HepG2 (cell line): ENCODE results near the gene NUP155. TPM values are rescaled to one million over a fixed set of nuclear protein-coding genes. Genes with fewer than 3 reads are reported as not detected.

Experiments
- ATF7 ChIP-seq, 2 experiments: fragments of 450-650 bp in 1 of 2; sonication (generic) in 1 of 2; formaldehyde crosslinking in 1 of 2; IDR thresholded peaks; 2 replicates each; pipeline versions ENCODE4 v1.4.0 to v1.6.1; 2016 to 2020; ENCODE audit warnings: antibody characterized with exemption in 1 of 2, mild to moderate bottlenecking in 1 of 2, missing genetic modification reagents in 1 of 2
- BORCS8-MEF2B ChIP-seq: sonication (generic); formaldehyde crosslinking; IDR thresholded peaks from 2 replicates; pipeline ENCODE4 v1.8.0; 2022; ENCODE audit warnings: mild to moderate bottlenecking, missing genetic modification reagents
- CBX5 ChIP-seq: sonication (generic); formaldehyde crosslinking; IDR thresholded peaks from 2 replicates; pipeline ENCODE4 v1.4.0; 2020; ENCODE audit warnings: missing genetic modification reagents, borderline replicate concordance
- CENPBD1 ChIP-seq: sonication (generic); formaldehyde crosslinking; IDR thresholded peaks from 2 replicates; pipeline ENCODE4 v1.8.0; 2022; ENCODE audit warnings: missing genetic modification reagents, low read depth, mild to moderate bottlenecking, borderline replicate concordance
- CHCHD3 ChIP-seq: sonication (generic); formaldehyde crosslinking; IDR thresholded peaks from 2 replicates; pipeline ENCODE4 v1.8.0; 2022; ENCODE audit warnings: mild to moderate bottlenecking, missing genetic modification reagents, moderate library complexity
- FOXM1 ChIP-seq: sonication (generic); formaldehyde crosslinking; IDR thresholded peaks from 2 replicates; pipeline ENCODE4 v1.5.0; 2020; ENCODE audit warnings: missing genetic modification reagents
- FOXP1 ChIP-seq, 2 experiments: fragments of 450-650 bp in 1 of 2; IDR thresholded peaks; 2 replicates each; pipeline ENCODE4 v1.6.1; 2017 to 2018; ENCODE audit warnings: antibody characterized with exemption in 1 of 2
- HES4 ChIP-seq: sonication (generic); formaldehyde crosslinking; IDR thresholded peaks from 2 replicates; pipeline ENCODE4 v1.9.0; 2021; ENCODE audit warnings: mild to moderate bottlenecking, missing genetic modification reagents, borderline replicate concordance
- HMG20B ChIP-seq: conservative IDR thresholded peaks from 2 replicates; pipeline ENCODE4 v1.6.1; 2016; ENCODE audit warnings: missing genetic modification reagents, missing compliant biosample characterization
- LCORL ChIP-seq, 2 experiments: fragments of 450-650 bp in 1 of 2; sonication (generic) in 1 of 2; formaldehyde crosslinking in 1 of 2; IDR thresholded peaks; 2 replicates each; pipeline versions ENCODE4 v1.5.0 to v1.6.1; 2017 to 2020; ENCODE audit warnings: antibody characterized with exemption in 1 of 2, missing genetic modification reagents in 1 of 2
- MAF1 ChIP-seq: sonication (generic); formaldehyde crosslinking; IDR thresholded peaks from 2 replicates; pipeline ENCODE4 v1.5.0; 2020; ENCODE audit warnings: missing genetic modification reagents, borderline replicate concordance
- NBN ChIP-seq: fragments of 450-650 bp; conservative IDR thresholded peaks from 2 replicates; pipeline ENCODE4 v1.6.1; 2017
- NR2F6 ChIP-seq, 2 experiments: IDR thresholded peaks; 2 replicates each; pipeline ENCODE4 v1.6.1; 2016; ENCODE audit warnings: antibody characterized with exemption in 1 of 2, mild to moderate bottlenecking in 1 of 2
- SALL1 ChIP-seq: sonication (generic); formaldehyde crosslinking; IDR thresholded peaks from 2 replicates; pipeline ENCODE4 v1.8.0; 2022; ENCODE audit warnings: mild to moderate bottlenecking, missing genetic modification reagents
- SMAD9 ChIP-seq: sonication (generic); formaldehyde crosslinking; IDR thresholded peaks from 2 replicates; pipeline ENCODE4 v1.5.1; 2020; ENCODE audit warnings: mild to moderate bottlenecking, missing genetic modification reagents
- TCF7L2 ChIP-seq: IDR thresholded peaks from 2 replicates; pipeline ENCODE4 v1.6.1; 2011; ENCODE audit warnings: mild to moderate bottlenecking, low read depth, low read length, moderate library complexity
- THAP7 ChIP-seq: sonication (generic); formaldehyde crosslinking; IDR thresholded peaks from 2 replicates; pipeline ENCODE4 v1.8.1; 2023; ENCODE audit warnings: mild to moderate bottlenecking, missing genetic modification reagents
- U2AF1 ChIP-seq: fragments of 200-400 bp; formaldehyde crosslinking; optimal IDR thresholded peaks from 2 replicates; pipeline ENCODE3; 2017; ENCODE audit warnings: mild to moderate bottlenecking, low read depth, low read length
- XBP1 ChIP-seq: sonication (generic); formaldehyde crosslinking; IDR thresholded peaks from 2 replicates; pipeline ENCODE4 v1.5.0; 2020; ENCODE audit warnings: missing genetic modification reagents
- ZBTB49 ChIP-seq: sonication (generic); formaldehyde crosslinking; IDR thresholded peaks from 2 replicates; pipeline ENCODE4 v1.4.0; 2020; ENCODE audit warnings: missing genetic modification reagents, borderline replicate concordance
- ZEB1 ChIP-seq: IDR thresholded peaks from 2 replicates; pipeline ENCODE4 v1.6.1; 2012; ENCODE audit warnings: mild to moderate bottlenecking, low read depth, inconsistent platforms; ENCODE audit not compliant: insufficient replicate concordance
- ZNF138 ChIP-seq: sonication (generic); formaldehyde crosslinking; IDR thresholded peaks from 2 replicates; pipeline ENCODE4 v1.5.0; 2020; ENCODE audit warnings: mild to moderate bottlenecking, low read depth, missing genetic modification reagents
- ZNF260 ChIP-seq: sonication (generic); formaldehyde crosslinking; IDR thresholded peaks from 2 replicates; pipeline ENCODE4 v1.4.0; 2020; ENCODE audit warnings: missing genetic modification reagents, low read depth, mild to moderate bottlenecking, borderline replicate concordance
- ZNF331 ChIP-seq: sonication (generic); formaldehyde crosslinking; IDR thresholded peaks from 2 replicates; pipeline ENCODE4 v1.4.0; 2020; ENCODE audit warnings: missing genetic modification reagents
- ZNF615 ChIP-seq: sonication (generic); formaldehyde crosslinking; IDR thresholded peaks from 2 replicates; pipeline ENCODE4 v1.5.0; 2020; ENCODE audit warnings: mild to moderate bottlenecking, missing genetic modification reagents, borderline replicate concordance
- ZNF749 ChIP-seq: sonication (generic); formaldehyde crosslinking; IDR thresholded peaks from 2 replicates; pipeline ENCODE4 v1.8.0; 2022; ENCODE audit warnings: mild to moderate bottlenecking, missing genetic modification reagents, moderate library complexity, borderline replicate concordance
- ZNF790 ChIP-seq: sonication (generic); formaldehyde crosslinking; IDR thresholded peaks from 2 replicates; pipeline ENCODE4 v1.8.0; 2022; ENCODE audit warnings: missing genetic modification reagents, mild to moderate bottlenecking, borderline replicate concordance
- polyA plus RNA-seq, 8 experiments: library from polyadenylated mRNA; depleted of rRNA in 3 of 8; stranded (reverse) in 7 of 8; unstranded in 1 of 8; fragments of >200 nt; fragmentation: Illumina TruSeq in 4 of 8; extraction: Trizol in 4 of 8; gene quantifications; 2 replicates each; pipeline versions ENCODE4 v1.2.1 to v1.2.3, GENCODE V29; 2011 to 2016; ENCODE audit warnings: low read depth in 4 of 8, missing spikeins in 1 of 8, mixed read lengths in 1 of 8; ENCODE audit not compliant: insufficient read depth in 1 of 8
- total RNA-seq, 5 experiments: library from RNA; depleted of rRNA; stranded (reverse); fragments of >200 nt; fragmentation: Illumina TruSeq; extraction: Trizol; gene quantifications; 2 replicates each; pipeline ENCODE4 v1.2.3, GENCODE V29; 2016; ENCODE audit warnings: low read depth in 1 of 5

NUP155 gene
- total and polyA plus RNA-seq, 2 of the 13 experiments (the other 11 are each of a cell fraction or from before 2014, with no cell fraction given), result 13.0 to 57.4 TPM

GRCh38 chr5:37370864-37371726 lies at the start of gene NUP155 (continued):
- TF ChIP-seq ZNF749 (CRISPR knock-in tag) (no peak), ZNF260 (CRISPR knock-in tag) (no peak), HES4 (no peak), LCORL (IDR thresholded peaks at IDR 0.05) (peak; percentile 98), LCORL (CRISPR knock-in tag; IDR thresholded peaks at IDR 0.05) (peak; percentile 73; the same call in 1 of the 2 replicates), CHCHD3 (CRISPR knock-in tag) (0 out of 2 replicates have a peak, but pooled peaks have one; percentile 41), THAP7 (CRISPR knock-in tag) (no peak), ATF7 (IDR thresholded peaks at IDR 0.05) (no peak), ATF7 (CRISPR knock-in tag; IDR thresholded peaks at IDR 0.05) (no peak), ZNF615 (no peak; the same call in 1 of the 2 replicates), ZBTB49 (no peak), U2AF1 (no peak), XBP1 (CRISPR knock-in tag) (no peak), SALL1 (CRISPR knock-in tag) (peak; percentile 68), FOXP1 (IDR thresholded peaks at IDR 0.05) (no peak), FOXP1 (CRISPR knock-in tag; IDR thresholded peaks at IDR 0.05) (no peak), MAF1 (CRISPR knock-in tag) (0 out of 2 replicates have a peak, but pooled peaks have one; percentile 20), FOXM1 (CRISPR knock-in tag) (no peak), SMAD9 (no peak), CBX5 (no peak; the same call in 1 of the 2 replicates), TCF7L2 (no peak), NBN (no peak), NR2F6 (IDR thresholded peaks at IDR 0.05) (0 out of 2 replicates have a peak, but pooled peaks have one; percentile 25), NR2F6 (CRISPR knock-in tag; IDR thresholded peaks at IDR 0.05) (no peak), CENPBD1 (CRISPR knock-in tag) (no peak), BORCS8-MEF2B (CRISPR knock-in tag) (peak; percentile 43; the same call in 1 of the 2 replicates), ZNF138 (no peak), ZEB1 (no peak), HMG20B (CRISPR knock-in tag) (no peak), ZNF790 (CRISPR knock-in tag) (no peak; the same call in 1 of the 2 replicates), ZNF331 (CRISPR knock-in tag) (no peak)
